ENCODE results near the gene HOXB4.
A peak's percentile ranks its signal among the peaks of the same experiment; 100 is the strongest.

HOXB4 gene

DNA sequence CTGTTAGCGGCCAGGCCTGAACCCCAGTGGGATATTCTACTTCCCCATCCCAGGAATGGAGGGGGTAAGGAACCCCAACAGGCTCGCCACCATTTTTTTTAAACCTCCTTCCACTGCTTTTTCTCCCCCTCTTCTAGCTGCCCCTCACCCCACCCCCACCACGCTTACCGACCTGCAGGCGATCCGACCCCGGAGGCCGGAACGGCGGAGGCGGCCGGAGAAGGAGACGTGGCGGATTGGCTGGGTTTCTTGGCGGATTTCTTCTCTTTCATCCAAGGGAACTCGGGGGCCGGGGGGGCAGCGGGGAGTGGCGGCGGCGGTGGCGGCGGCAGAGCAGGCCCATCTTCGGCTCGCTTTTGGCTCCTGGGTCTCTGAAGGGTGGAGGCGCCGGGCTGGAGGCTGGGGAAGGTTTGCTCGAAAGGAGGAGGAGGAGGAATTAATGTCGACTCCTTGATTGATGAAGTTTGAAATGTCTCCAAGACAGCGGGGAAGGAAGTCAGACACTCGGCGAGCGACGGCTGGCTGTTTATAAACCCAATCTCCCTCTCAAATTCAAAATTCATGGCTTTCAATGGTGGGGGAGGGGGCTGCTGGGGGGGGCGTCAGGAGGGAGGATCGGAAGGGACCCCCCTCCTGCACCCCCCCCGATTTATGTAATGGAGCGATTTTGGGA lies 33.7 kb downstream of the HOXB4 start:
- Histone ChIP-seq H4K20me1 (ENCODE audit: insufficient read depth, low read length) (no peaks in the 10 kb centered on the region), H3F3A (ENCODE audit: insufficient read depth, low read length) (no peaks in the 10 kb centered on the region), H3K36me3 (replicated peaks; ENCODE audit: insufficient read depth, low read length) (no peaks in the 10 kb centered on the region), H3K4me1 (ENCODE audit: low read length) (peaks cover 5% of the 10 kb centered on the region; the same call in 1 of the 2 replicates), H3K27ac (ENCODE audit: low read length) (no peak overlapping the region), H3K9me2 (replicated peaks; ENCODE audit: insufficient read depth, low read length) (no peaks in the 10 kb centered on the region), H3K9me3 (replicated peaks; ENCODE audit: insufficient read depth, low read length) (no peaks in the 10 kb centered on the region), H3K9ac (ENCODE audit: low read length) (no peak overlapping the region), H2AFZ (ENCODE audit: low read length) (no peak overlapping the region), H3K4me2 (ENCODE audit: low read depth, low read length) (no peak overlapping the region; the same call in 1 of the 2 replicates), H3K4me3 (ENCODE audit: low read length) (no peak overlapping the region), H3K27me3 (replicated peaks; ENCODE audit: insufficient read depth, low read length) (peaks cover 16% of the 10 kb centered on the region), H3K79me2 (ENCODE audit: low read length) (no peaks in the 10 kb centered on the region)
- no peak for DNase-seq
- TF ChIP-seq EZH2 (optimal IDR thresholded peaks at IDR 0.05; ENCODE audit: low read depth, low read length) (no peak), EZH2phosphoT487 (IDR thresholded peaks at IDR 0.05; ENCODE audit: low read length) (no peak)
- TF ChIP-seq, protein P1, sequence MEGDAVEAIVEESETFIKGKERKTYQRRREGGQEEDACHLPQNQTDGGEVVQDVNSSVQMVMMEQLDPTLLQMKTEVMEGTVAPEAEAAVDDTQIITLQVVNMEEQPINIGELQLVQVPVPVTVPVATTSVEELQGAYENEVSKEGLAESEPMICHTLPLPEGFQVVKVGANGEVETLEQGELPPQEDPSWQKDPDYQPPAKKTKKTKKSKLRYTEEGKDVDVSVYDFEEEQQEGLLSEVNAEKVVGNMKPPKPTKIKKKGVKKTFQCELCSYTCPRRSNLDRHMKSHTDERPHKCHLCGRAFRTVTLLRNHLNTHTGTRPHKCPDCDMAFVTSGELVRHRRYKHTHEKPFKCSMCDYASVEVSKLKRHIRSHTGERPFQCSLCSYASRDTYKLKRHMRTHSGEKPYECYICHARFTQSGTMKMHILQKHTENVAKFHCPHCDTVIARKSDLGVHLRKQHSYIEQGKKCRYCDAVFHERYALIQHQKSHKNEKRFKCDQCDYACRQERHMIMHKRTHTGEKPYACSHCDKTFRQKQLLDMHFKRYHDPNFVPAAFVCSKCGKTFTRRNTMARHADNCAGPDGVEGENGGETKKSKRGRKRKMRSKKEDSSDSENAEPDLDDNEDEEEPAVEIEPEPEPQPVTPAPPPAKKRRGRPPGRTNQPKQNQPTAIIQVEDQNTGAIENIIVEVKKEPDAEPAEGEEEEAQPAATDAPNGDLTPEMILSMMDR (IDR thresholded peaks at IDR 0.05; ENCODE audit: low read length), result no peak

GRCh38 chr17:48543854-48544348 lies 34.2 kb downstream of the HOXB4 start:
- Histone ChIP-seq H3K27me3 (replicated peaks; ENCODE audit: insufficient read depth, low read length) (peaks cover 16% of the 10 kb centered on the region), H3K4me2 (ENCODE audit: low read depth, low read length) (peak overlapping the region; percentile 92), H3K36me3 (replicated peaks; ENCODE audit: insufficient read depth, low read length) (no peaks in the 10 kb centered on the region), H3K4me1 (ENCODE audit: low read length) (peaks cover 5% of the 10 kb centered on the region; the same call in 1 of the 2 replicates), H3K4me3 (ENCODE audit: low read length) (peak overlapping the region; percentile 66; the same call in 1 of the 2 replicates), H3K9me3 (replicated peaks; ENCODE audit: insufficient read depth, low read length) (no peaks in the 10 kb centered on the region), H3K9me2 (replicated peaks; ENCODE audit: insufficient read depth, low read length) (no peaks in the 10 kb centered on the region), H3K9ac (ENCODE audit: low read length) (no peak overlapping the region), H3F3A (ENCODE audit: insufficient read depth, low read length) (no peaks in the 10 kb centered on the region), H2AFZ (ENCODE audit: low read length) (0 out of 2 replicates have a peak overlapping the region, but pooled peaks have one; percentile 39), H3K79me2 (ENCODE audit: low read length) (no peaks in the 10 kb centered on the region), H3K27ac (ENCODE audit: low read length) (no peak overlapping the region), H4K20me1 (ENCODE audit: insufficient read depth, low read length) (no peaks in the 10 kb centered on the region)
- no peak for TF ChIP-seq EZH2phosphoT487 (IDR thresholded peaks at IDR 0.05; ENCODE audit: low read length)
- no peak for TF ChIP-seq EZH2 (optimal IDR thresholded peaks at IDR 0.05; ENCODE audit: low read depth, low read length)
- TF ChIP-seq, protein P1 (IDR thresholded peaks at IDR 0.05; ENCODE audit: low read length), result no peak
- no peak for DNase-seq

- no peak overlapping the region for H3K27ac ChIP-seq (ENCODE audit: low read length)
- peak overlapping the region; percentile 27; the same call in 1 of the 2 replicates for H3K9ac ChIP-seq (ENCODE audit: low read length)
- H3K27me3 ChIP-seq (replicated peaks; ENCODE audit: insufficient read depth, low read length), result peaks cover 16% of the 10 kb centered on the region
- DNase-seq, result peak; percentile 45
- H3K79me2 ChIP-seq (ENCODE audit: low read length), result no peaks in the 10 kb centered on the region
- H3K4me2 ChIP-seq (ENCODE audit: low read depth, low read length), result peak overlapping the region; percentile 92
- no peaks in the 10 kb centered on the region for H3K9me3 ChIP-seq (replicated peaks; ENCODE audit: insufficient read depth, low read length)
- no peaks in the 10 kb centered on the region for H3K9me2 ChIP-seq (replicated peaks; ENCODE audit: insufficient read depth, low read length)
- no peaks in the 10 kb centered on the region for H4K20me1 ChIP-seq (ENCODE audit: insufficient read depth, low read length)
- H3K36me3 ChIP-seq (replicated peaks; ENCODE audit: insufficient read depth, low read length), result no peaks in the 10 kb centered on the region
- peak overlapping the region; percentile 76 for H2AFZ ChIP-seq (ENCODE audit: low read length)
- TF ChIP-seq EZH2phosphoT487 (IDR thresholded peaks at IDR 0.05; ENCODE audit: low read length), result no peak
- no peak for TF ChIP-seq EZH2 (optimal IDR thresholded peaks at IDR 0.05; ENCODE audit: low read depth, low read length)
- TF ChIP-seq, protein P1 (IDR thresholded peaks at IDR 0.05; ENCODE audit: low read length), result peak; percentile 31; the same call in 1 of the 2 replicates
- H3K4me3 ChIP-seq (ENCODE audit: low read length), result peak overlapping the region; percentile 66
- H3K4me1 ChIP-seq (ENCODE audit: low read length), result peaks cover 5% of the 10 kb centered on the region; the same call in 1 of the 2 replicates
- H3F3A ChIP-seq (ENCODE audit: insufficient read depth, low read length), result no peaks in the 10 kb centered on the region
These were observed 34.9 kb downstream of the HOXB4 start for GRCh38 chr17:48543107-48543853.

All from MM.1S (cell line).